NCI-H1436 treated with DMSO at 0.1 percent for 48 hours (cell line): ENCODE results near the gene CENPV.
"Not testable (repeated sequence)": the region's sequence is repeated elsewhere in the genome, so short reads cannot be mapped to it uniquely, and the experiment has no call there.

Experiments used
- DNase-seq: peaks from one replicate; lab custom pipeline; 2025; lab: John Stamatoyannopoulos, UW

The CENPV gene

DNA sequence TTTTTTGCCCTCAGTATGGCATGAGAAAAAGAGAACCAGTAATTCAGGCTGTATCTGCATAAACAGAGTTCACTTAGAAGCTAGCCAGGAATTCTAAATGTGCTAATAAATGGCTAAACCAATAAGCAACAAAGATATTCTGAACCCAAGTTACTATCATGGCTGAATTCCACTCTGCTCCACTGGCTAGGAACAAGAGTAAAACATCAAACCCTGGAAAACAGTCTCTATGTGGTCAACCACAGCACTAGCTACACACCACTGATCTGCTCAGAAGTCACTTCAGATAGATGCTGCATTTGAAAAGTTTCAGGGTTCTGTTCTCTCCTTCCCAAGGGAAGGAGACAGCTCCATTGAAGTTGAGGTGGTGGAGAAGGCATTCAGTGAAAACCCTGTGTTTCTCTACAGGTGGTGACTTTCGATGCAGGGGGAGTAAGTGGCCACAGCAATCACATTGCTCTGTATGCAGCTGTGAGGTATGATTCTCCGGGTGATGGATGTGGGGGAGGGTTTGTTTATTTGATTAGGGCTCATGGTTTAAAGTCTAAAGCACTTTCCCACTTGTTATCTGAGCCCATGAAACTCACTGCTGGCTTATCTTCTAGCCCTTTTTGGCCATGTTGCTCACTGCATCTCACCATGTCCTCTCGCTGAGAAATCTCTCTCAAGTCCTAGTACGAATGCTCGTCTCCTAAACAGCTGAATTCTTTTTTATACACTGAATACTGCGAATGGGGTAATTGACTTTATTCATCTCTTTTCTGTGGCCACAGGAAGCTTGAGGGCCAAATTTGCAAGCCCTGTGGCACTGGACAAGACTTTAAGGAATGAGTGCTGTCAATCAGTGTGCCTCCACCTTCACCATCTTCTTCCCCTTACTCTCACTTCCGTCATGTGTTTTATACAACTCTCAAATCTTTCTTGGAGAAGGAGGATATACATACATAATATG lies 39.9 kb downstream of the CENPV start:
- DNase-seq = no peak

GRCh38 chr17:16312061-16312460 lies 41.2 kb downstream of the CENPV start:
- DNase-seq = not testable (repeated sequence)

DNA sequence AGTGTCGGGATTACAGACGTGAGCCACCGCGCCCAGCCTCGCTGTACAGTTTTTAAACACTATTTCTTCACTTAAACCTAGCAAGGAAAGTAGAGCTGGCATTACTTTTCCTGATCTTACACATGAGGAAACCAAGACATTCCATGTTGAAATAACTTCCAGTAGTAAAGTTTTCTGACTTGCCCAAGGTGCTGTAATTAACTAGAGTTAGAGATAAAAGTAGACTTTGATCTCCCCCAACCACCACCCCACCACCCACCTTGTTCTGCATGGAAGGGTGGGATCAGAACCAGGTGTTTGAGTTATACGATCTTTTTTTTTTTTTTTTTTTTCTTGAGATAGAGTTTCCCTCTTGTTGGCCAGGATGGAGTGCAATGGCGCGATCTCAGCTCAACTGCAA lies 47.1 kb downstream of the CENPV start:
- no peak for DNase-seq

DNA sequence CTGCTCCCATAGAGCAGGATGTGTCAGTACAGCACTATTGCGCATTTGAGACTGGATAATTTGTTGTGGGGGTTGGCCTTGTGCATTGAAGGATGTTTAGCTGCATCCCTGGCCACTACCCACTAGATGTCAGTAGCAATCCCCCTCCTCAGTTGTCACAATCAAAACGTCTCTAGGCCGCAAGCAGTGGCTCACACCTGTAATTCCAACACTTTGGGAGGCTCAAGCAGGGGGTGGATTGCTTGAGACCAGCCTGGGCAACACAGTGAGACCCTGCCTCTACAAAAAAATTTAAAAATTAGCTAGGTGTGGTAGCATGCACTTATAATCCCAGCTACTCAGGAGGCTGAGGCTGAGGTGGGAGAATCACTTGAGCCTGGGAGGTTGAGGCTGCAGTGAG lies 48.4 kb downstream of the CENPV start:
- no peak for DNase-seq

- DNase-seq = no peak
Observed at GRCh38 chr17:16302856-16303255, 50.4 kb downstream of the CENPV start.

DNA sequence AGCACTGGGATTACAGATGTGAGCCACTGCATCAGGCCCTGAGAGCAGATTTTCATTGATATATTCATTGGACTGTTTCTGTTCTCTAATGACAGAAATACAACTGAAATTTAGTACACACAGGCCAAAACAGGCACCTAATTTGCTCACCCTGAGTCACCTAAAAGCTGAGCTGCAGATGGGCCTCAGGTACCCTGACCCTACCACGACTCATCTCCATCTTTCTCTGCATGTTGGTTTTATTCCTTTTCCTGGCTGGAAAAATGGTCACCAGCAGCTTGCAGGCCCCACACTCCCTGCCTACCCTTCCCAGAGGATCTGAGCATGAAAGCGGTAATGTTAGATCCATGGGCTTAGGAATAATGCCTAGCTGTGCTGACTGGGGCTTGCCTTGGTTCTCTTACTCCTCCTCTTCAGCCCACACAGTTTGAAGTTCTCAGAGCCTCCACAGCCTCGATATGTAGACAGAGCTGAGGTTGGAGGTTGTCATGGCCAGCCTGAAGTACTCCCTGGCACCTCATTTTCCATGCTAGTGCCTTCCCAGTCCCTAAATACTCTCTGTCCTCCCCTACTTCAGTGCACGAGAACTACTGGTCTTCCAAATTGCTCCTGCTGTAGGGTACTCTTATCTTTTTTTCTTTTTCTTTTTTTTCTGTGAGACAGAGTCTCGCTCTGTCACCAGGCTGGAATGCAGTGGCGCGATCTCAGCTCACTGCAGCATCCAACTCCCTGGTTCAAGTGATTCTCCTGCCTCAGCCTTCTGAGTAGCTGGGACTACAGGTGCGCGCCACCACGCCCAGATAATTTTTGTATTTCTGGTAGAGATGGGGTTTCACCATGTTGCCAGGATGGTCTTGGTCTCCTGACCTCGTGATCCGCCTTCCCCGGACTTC lies 51.1 kb downstream of the CENPV start:
- DNase-seq = no peak

- DNase-seq = no peak
Observed at GRCh38 chr17:16300554-16300953, 52.7 kb downstream of the CENPV start.

- DNase-seq = no peak
Observed at GRCh38 chr17:16298140-16298662, 55.1 kb downstream of the CENPV start.

GRCh38 chr17:16297367-16298139 lies 55.7 kb downstream of the CENPV start:
- no peak for DNase-seq

DNA sequence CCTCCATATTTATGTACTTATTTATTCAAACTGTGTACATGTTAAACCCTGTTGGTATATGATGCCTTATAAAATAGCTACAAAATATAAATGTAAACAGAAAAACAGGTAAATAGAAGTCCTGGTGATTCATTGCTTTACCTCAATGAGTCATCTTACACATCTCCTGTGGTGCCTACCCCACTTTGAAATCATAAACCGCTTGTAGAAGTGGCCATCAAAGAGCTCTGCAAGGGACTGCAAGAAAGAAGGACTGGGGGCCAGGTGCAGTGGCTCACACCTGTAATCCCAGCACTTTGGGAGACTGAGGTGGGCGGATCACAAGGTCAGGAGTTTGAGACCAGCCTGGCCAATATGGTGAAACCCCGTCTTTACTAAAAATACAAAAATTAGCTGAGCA lies 57.2 kb downstream of the CENPV start:
- DNase-seq = not testable (repeated sequence)

GRCh38 chr17:16294560-16294959 lies 58.7 kb downstream of the CENPV start:
- no peak for DNase-seq

DNA sequence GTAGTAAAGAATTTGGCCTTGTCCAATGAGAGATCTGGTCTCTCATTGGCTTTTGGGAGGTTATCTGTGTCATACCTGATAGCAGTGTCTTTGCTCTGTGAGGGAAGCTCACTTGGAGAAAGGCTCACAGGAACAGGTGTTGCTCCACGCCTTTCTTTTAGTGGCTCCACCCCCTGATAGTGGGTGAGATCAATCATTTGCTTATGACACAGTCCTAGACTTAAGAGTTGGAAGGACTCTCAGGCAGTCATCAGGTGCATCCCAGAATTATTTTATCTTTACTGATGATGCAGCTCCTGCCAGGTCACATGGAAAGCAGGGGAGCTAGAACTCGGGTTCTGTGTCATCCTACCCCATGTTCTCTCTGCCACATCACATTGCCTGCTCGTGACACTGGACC lies 59.3 kb downstream of the CENPV start:
- DNase-seq = no peak
